ENCODE data around the gene VPS35L. TPM values are rescaled to one million over a fixed set of nuclear protein-coding genes. Genes with fewer than 3 reads are reported as not detected.
"Not testable (repeated sequence)": the region's sequence is repeated elsewhere in the genome, so short reads cannot be mapped to it uniquely, and the experiment has no call there.

VPS35L gene
- total RNA-seq, 1 donor from 2014 or later: 55.8 TPM

DNA sequence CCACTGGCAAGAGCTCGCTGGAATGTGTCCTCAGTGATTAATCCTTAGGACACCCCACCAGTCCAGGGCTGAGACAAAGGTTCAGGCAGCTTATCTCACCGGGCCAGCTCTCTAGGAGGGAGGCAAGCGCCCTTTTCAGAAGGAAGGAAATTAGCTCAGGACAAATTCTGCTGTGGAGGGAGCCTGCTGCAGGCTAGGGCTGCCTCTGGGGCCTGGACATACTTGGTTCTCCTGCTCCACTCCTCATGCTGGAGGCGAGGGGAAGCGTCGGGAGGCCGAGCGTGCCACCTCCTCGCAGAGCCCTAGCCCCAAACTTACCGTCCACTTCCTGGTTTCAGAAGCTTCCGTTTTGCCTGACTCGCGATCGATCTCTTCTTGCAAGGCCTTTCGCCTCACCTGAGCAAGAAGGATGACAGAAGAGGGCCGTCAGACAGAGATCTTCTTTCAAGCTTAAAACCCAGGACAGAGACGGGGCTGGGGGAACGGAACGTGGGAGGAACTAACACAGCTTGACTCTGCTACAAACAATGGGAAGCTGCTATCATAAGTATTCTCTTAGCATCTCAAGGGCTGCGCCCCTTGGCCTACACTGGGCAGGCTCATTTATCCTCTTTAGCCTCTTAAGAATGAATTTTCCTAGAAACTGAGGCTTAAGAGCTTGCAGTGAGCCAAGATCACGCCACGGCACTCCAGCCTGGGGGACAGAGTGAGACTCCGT is 154.8 kb downstream of the VPS35L start:
- peak in 1 of 2 donors; percentile 53 for DNase-seq (ENCODE audit: low read depth in 2 of 2)

DNA sequence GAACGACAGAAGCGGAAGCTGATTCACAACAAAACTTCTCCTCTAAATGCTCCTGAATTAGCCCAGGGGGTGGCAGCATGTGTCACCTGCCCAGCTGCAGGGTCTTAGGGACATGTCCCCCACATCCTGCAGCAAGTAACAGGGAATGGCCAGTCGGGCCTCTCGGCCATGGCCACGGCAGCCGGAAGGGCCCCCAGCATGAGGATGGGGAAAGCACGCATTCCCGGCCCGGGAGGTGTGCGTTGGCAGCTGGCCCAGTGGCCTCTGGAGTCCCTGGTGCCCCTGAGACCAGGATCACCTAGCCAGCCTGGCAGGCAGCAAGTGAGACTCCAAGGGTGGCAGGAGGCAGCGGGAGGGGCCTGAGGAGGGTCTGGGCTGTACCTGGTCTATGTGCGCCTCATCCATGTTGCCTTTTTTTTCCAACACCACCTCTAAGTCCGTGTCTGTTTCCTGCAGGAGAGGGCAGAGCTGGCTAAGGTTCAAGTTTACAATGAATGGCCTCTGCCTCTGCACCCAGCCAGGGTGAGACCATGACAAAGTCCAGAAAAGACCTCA is 155.6 kb downstream of the VPS35L start:
- peak; percentile 84 to 87 for DNase-seq (ENCODE audit: low read depth in 2 of 2)

DNA sequence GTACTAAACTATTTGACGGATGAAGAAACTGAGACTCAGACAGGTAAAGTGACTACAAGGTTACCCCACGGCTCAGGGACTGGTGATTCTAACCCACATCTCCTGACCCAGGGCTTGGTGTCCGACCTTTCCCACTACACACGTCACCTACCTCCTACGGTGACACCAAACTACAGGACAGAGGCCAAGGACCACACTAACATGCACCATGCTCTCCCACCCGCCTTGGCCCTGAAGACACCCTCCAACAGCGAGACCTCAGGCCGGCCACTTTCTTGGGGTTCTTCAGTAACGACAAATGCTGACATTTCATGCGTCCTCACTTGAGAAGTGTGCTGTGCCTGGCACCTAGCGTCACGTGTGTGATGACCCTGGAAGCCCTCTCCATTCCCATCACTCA is 156.1 kb downstream of the VPS35L start:
- no peak for DNase-seq (ENCODE audit: low read depth in 2 of 2)

DNA sequence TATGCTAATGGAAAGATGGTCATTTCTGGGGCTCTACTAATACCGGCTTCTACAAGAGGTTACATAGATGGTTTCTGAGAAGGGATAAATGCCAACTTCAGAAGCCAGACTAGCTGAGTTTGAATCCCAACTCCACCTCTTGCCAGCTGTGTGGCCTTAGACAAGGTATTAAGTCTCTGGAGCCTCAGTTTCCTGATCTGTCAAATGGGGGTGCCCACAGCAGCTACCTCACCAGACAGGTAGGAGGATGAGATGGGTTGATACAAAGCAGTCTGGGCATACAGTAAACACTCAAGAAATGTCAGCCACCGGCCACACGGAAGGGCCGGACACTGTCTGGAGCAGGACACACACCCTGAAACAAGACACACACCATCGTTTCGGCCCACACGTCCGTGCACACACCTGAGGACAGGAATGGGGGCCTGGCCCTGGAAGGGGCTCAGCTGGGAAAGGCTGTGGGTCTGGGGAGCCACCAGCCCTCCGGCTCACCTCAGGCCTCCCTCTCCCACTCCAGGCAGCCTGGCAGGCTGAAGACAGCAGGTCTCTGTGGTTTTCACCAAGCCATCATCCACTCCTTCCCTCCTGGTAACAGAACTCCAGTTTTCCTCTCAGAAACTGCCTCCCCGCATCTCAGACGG is 157.0 kb downstream of the VPS35L start:
- no peak for DNase-seq (ENCODE audit: low read depth in 2 of 2)

DNA sequence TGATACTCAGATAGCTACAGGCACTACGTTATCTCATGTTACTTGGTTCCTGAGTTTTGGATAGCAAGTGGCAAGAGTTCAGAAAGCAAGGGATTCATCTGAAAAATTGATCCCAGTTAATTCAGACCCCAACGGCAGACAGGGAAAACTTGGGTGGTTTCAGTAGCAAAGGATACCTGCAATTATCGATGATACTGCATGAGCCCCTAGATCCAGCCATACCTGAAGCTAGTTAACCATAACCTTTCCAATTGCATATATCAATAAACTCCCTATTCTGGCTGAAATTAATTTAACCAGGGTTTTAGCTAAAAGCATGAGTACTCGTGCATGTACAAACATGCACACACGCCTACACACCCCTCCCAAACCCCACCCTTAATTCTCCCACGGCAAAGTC is 158.2 kb downstream of the VPS35L start:
- no peak for DNase-seq (ENCODE audit: low read depth in 2 of 2)

DNA sequence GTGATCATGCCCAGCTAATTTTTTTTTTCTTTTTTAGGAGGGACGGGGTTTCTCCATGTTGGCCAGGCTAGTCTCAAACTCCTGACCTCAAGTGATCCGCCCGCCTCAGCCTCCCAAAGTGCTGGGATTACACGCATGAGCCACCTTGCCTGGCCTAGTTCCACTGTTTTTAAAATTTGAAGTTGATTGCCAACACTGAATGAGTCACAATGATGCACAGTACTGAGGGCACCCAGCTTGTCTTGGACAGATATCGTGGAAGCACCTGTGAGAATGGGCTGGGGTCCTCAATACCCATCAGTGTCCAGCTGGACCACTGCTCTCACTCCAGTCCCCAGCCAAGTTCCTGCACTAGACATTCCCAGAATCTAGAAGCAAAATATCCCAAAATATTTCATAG is 160.1 kb downstream of the VPS35L start:
- DNase-seq (ENCODE audit: low read depth in 2 of 2): peak in 1 of 2 donors; percentile 25

DNA sequence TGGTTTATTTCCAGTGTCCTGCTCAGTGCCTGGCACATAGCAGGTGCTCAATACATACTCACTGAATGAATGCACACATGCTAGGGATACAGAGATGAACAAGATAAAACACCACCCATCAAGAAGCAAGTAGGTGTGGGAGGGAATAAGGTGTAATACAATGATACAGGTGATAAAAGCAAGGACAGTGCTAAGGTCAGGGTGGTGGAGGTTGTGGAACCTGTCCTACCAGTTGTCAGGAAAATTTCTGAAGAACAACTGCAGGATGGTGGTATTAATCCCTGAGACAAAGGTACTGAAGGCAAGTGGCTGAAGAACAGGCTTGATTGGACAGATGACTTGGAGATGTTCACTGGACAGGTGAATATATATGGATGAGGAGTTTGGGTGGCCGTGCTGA is 160.7 kb downstream of the VPS35L start:
- no peak for DNase-seq (ENCODE audit: low read depth in 2 of 2)

DNA sequence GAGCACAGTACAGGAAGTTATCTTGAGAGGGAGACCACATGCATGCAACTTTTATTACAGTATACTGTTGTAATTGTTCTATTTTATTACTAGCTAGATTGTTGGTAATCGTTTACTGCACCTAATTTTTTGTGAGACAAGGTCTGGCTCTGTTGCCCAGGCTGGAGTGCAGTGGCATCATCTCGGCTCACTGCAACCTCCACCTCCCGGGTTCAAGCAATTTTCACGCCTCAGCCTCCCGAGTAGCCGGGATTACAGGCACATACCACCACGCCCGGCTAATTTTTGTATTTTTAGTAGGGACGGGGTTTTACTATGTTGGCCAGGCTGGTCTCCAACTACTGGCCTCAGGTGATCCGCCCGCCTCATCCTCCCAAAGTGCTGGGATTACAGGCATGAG is 161.2 kb downstream of the VPS35L start:
- DNase-seq (ENCODE audit: low read depth in 2 of 2): not testable (repeated sequence)

DNA sequence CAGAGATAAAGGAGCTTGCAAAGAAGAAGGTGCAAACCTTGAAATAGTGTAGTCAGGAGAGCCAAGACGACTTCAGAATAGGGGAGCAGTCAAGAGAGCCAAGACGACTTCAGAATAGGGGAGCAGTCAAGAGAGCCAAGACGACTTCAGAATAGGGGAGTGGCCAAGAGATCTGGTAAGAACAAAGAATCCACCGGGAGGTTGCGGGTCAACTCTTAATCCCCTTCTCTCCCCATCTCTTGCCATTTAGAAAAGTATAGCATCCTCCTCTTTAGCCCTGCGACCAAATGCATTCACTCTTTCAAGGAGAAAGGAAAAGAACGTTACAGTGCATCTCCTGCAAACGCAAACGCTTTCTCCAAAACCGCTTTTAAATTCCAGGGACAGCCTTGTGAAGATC is 161.8 kb downstream of the VPS35L start:
- peak in 1 of 2 donors; percentile 51 for DNase-seq (ENCODE audit: low read depth in 2 of 2)

DNA sequence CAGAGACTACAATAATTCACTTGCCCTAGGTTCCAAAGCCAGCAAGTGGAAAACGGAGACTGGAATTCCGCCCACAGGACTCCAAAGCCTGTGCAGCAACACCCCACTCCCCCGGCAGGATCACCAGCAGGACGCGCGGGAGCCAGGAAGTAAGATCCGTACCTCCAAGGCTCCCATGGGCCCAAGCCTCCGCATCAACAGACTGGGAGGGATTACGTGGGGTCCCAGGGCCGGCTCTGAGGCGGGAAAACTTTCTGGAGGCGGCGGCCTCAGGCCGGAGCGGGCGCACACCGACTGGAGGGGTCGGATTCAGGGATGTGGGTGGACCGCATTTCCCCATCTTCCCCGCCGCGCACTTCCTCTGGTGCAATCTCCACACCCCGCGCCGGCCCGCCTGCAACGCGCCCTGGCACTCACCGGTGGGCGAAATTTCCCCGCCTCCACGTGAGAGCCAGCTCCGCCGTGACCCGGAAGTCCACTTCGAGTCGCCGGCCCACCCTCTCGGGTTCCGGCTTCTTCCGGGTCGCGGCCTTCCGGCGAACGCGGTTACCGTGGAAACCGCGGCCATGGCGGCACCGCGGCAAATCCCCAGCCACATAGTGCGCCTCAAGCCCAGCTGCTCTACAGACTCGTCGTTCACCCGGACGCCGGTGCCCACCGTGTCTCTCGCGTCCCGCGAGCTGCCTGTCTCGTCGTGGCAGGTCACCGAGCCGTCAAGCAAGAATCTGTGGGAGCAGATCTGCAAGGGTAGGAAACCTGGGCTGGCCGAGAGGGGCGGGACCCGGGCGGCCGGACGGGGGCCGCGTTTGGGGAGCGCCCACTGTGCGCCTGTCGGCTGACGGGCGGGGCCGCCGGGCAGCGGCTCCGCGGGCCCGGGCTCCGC is 162.5 kb downstream of the VPS35L start, which contains the start of the genes IQCK and KNOP1:
TSS of gene IQCK (plus strand) at position 531 of the 883 bp plus-strand sequence. CDS start at position 567, 36 bp downstream.
TSS of gene KNOP1 (minus strand) at position 487 of the 883 bp plus-strand sequence. CDS start 3,192 bp downstream, outside the sequence.
- peak; percentile 94 to 95 for DNase-seq (ENCODE audit: low read depth in 2 of 2)

DNA sequence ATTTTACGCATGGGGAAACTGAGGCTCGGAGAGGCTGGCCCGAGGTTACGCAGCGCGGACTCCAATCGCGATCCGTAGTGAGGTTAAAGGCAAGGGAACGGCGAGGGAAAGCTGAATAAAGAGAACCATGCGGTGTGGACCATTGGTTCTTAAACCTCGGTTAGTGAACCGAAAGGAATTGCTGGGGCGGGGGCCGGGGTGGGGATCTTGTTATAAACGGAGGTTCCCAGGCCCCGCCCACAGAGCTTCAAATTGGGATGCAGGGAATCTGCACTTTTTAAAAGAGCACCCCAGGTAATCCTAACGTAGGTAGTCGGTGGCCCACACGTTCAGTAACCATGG is 163.1 kb downstream of the VPS35L start:
- DNase-seq (ENCODE audit: low read depth in 2 of 2): no peak

DNA sequence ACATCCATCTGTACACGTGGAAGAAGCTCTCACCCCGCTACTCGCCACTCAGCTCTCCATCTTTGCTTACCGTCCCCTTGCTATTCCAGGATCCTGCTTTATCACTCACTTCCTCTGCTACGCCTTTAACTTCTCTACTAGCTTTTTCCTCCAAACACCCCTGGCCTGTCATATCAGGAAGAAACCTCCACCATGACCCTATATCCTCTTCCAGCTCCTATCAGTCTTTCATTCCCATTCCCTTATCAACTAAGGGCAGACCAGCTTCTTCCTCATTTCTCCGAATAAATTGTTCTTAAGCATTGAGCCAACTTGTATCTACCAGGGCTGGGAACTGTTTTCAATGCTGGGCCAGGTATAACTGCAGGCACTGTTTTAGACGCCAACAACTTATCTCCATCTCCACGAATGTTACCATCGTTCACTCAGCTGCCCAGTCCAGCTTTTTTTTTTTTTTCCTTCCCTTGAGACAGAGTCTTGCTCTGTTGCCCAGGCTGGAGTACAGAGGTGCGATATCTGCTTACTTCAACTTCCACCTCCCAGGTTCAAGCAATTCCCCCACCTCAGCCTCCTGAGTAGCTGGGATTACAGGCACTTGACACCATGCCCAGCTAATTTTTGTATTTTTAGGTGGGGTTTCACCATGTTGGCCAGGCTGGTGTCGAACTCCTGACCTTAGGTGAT is 166.9 kb downstream of the VPS35L start:
- no peak for DNase-seq (ENCODE audit: low read depth in 2 of 2)

DNA sequence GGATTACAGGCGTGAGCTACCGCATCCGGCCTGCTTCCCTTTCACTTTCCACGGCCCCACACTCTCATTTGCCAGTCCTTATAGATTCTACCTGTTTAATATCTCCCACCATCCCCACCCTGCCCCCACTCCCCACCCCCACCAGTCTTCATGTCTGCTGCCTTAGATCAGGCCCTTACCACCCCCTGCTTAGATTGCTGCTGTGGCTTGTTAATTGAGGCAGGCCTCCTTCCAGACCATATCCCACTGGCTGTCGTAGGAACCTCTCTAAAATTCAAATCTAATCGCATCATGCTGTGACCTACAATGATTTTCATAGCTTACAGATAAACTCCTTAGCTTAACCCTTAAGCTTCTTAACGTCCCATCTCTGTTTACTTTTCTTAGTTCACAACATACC is 167.5 kb downstream of the VPS35L start:
- no peak for DNase-seq (ENCODE audit: low read depth in 2 of 2)

DNA sequence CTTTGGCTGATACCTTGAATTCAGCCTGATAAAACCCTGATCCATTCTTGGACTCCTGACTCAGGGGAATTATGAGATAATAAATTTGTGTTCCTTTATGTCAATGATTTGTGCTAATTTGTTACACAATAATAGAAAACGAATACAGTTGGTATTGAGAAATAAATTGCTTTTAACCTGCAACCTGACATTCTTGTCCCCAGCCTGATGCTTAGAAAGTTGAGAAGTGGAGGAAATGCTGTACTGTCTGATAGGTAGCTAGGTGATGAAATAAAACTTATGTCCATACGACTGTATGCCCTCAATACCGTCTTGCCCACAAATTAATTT is 173.1 kb downstream of the VPS35L start:
- no peak for DNase-seq (ENCODE audit: low read depth in 2 of 2)

DNA sequence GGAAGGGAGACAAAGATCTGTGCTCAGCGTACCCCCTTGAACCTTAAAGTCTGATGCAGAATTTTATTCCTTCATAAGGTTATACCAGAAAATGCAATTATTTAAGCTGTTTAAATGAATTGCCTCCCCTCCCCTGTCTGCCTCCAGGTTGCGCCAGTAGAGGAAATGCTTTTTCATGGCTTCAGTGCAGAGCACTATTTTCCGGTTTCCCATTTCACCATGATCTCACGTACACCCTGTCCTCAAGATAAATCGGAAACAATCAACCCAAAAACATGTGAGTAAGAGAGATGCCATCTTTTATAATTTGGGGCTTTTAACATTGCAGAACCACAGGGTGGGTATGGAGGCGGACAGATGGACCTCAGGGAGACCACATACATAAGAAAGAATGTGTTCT is 178.0 kb downstream of the VPS35L start:
- peak in 1 of 2 donors; percentile 87 for DNase-seq (ENCODE audit: low read depth in 2 of 2)

DNA sequence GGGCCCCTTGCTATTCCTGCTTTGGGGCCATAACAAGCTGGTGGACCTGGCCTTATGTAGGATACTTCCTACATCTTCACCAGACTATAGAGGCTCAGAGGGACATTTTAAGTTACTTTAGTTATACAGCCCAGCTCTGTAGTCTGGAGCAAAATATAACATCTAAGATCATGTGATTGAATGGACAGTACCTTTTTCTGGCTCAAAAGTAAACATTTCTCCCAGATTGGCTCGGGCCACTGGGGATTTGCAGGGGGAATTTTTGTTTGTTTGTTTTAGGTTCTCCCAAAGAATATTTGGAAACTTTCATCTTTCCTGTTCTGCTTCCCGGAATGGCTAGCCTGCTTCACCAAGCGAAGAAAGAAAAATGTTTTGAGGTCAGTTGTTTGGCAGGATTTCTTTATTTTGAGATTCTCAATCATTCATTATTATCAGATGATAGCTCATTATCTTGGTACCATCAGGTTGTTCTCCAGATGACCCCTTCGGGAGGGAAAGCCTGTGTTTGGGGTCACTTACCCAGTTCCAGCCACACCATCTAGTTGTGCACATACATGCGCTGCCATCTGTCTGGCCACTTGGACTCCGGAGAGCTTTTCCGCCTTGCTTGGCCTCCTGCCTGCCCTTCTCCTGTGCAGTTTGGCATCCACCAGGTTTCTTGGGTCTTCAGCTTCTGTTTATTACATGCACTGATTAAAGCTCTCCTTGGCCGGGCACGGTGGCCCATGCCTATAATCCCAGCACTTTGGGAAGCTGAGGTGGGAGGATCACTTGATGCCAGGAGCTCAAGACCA is 179.8 kb downstream of the VPS35L start:
- DNase-seq (ENCODE audit: low read depth in 2 of 2): peak in 1 of 2 donors; percentile 64

DNA sequence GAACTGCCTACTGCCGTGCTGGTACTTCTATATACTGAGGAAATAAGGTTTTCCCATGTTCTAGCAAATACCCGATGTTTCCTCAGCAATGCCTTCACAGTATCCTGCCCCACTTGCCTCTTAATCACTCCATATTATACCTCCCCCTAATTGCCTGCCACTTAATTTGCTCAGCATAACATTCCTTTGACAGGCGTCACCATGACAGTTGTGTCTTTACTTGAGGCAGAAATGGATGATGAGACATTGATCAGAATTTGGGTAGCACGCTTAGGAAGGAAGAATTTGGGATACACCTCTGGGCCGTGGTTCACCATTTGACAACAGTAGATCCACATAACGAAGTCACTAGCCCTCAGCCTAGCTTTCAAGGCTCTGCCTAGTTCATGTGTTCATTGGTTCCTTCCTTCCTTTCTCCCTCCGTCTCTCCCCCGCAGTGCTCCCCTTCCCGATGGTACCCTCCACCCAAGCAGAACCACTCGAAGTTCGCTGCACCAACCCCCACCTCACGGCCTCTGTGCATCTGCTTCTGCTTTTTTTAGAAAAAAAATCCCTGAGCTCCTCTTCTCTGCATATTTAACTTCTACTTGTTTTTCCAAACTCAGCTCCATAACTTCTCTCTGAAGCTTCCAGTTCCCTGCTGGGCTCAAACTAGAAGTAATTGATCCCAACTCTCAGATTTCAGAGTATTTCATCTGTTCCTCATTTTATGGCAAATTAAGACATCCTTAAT is 182.0 kb downstream of the VPS35L start:
- DNase-seq (ENCODE audit: low read depth in 2 of 2): no peak

DNA sequence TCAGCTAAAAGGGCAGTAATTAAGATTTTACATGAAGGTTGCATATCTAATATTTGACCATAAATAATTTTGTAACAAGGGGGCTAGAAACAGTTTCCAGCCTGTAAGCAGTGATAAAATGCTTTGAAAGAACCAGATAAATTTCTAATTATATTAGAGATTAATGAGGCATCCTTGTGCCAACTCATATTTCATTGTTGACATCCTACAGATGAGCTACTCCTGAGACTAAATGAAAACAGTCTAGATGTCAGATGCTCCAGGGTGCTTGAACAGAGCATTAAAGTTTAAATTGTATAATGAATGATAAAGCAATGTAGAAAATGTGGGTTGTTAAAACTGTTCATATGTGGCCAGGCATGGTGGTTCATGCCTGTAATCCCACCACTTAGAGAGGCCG is 185.9 kb downstream of the VPS35L start:
- DNase-seq (ENCODE audit: low read depth in 2 of 2): no peak

DNA sequence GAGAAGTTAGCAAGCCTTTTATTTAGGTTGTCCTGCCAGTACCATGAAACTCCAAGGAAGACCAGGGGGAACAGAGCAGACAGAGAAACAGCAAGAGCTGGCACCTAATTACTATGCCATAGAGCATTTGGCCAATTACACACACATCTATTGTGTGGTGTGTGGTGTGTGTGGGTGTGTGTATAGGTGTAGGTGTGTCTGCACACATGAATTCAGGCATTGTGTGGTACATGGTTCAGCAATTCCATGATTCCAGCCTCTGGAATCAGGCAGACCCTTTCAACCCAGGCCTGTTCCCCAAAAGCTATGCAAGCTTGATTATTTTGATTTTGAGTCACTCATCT is 188.3 kb downstream of the VPS35L start:
- DNase-seq (ENCODE audit: low read depth in 2 of 2): no peak

DNA sequence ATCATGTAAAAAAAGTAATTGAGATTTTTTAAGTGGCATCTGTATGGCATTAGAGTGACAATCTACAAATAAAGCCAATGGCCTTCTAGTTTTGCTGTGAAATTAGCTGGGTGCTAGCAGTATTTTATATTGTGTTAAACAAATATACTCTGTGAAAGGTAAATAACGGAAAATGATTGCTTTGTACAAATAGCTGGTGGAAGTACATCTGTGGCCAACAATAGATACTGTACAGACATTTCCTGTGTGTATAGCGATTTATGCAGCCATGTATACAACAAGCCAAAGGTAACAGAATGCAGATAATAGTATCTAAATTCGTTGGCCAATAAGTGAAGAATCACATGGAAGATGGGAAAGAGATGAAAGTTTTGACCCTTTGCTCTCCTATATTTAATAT is 189.2 kb downstream of the VPS35L start:
- DNase-seq (ENCODE audit: low read depth in 2 of 2): peak in 1 of 2 donors; percentile 71

Measured in lung microvascular endothelial cell (primary cell).